C4-2B (cell line): ENCODE measurements around the gene MMP15.

ENCODE experiments used
- ZFX ChIP-seq: fragments of 450-650 bp; IDR thresholded peaks from 2 replicates; pipeline ENCODE4 v1.6.1; 2017
- TF ChIP-seq, protein P1 (sequence below): fragments of 450-650 bp; conservative IDR thresholded peaks from 2 replicates; pipeline ENCODE4 v1.5.1; 2017; ENCODE audit warnings: mild to moderate bottlenecking

DNA sequence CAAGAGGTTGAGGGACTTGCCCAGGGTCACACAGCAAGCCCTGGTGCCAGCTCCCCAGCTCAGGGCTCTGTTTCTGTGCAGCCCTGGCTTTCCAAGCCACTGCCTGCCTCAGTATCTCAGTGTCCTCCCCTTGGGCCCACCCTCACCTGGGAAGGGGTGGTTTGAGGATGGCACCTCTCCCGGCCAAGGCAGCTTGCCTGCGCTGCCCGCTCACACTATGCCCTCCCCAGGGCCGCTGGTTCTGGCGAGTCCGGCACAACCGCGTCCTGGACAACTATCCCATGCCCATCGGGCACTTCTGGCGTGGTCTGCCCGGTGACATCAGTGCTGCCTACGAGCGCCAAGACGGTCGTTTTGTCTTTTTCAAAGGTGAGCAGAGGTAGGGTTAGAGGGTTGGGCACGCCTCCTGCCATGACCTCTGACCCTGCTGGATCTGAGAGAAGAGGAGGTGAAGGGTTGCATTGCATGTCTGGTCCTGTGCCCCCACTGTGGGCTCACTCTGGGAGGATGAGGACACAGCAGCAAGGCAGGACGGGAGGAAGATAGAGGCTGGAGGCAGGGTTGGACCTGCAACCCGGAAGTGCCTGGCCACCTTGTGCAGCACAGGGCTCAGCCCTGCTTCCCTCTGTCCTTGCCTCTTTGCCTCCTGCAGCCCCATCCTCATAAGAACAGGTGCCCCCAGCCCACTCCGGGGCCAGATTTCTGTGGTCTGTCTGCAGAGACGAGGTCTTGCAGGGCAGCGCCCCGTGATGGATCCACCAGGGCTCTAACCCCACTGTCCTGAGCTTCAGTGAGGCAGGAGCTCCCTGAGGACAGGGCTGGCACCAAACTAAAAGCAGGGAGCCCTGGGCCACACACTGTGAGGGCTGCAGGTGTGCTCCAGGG lies 16.7 kb downstream of the MMP15 start:
- TF ChIP-seq, protein P1, sequence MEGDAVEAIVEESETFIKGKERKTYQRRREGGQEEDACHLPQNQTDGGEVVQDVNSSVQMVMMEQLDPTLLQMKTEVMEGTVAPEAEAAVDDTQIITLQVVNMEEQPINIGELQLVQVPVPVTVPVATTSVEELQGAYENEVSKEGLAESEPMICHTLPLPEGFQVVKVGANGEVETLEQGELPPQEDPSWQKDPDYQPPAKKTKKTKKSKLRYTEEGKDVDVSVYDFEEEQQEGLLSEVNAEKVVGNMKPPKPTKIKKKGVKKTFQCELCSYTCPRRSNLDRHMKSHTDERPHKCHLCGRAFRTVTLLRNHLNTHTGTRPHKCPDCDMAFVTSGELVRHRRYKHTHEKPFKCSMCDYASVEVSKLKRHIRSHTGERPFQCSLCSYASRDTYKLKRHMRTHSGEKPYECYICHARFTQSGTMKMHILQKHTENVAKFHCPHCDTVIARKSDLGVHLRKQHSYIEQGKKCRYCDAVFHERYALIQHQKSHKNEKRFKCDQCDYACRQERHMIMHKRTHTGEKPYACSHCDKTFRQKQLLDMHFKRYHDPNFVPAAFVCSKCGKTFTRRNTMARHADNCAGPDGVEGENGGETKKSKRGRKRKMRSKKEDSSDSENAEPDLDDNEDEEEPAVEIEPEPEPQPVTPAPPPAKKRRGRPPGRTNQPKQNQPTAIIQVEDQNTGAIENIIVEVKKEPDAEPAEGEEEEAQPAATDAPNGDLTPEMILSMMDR: no peak
- TF ChIP-seq ZFX: no peak
